ENCODE measurements around the gene SPIN2B.
"Not testable (repeated sequence)": the region's sequence is repeated elsewhere in the genome, so short reads cannot be mapped to it uniquely, and the experiment has no call there.

The SPIN2B gene

DNA sequence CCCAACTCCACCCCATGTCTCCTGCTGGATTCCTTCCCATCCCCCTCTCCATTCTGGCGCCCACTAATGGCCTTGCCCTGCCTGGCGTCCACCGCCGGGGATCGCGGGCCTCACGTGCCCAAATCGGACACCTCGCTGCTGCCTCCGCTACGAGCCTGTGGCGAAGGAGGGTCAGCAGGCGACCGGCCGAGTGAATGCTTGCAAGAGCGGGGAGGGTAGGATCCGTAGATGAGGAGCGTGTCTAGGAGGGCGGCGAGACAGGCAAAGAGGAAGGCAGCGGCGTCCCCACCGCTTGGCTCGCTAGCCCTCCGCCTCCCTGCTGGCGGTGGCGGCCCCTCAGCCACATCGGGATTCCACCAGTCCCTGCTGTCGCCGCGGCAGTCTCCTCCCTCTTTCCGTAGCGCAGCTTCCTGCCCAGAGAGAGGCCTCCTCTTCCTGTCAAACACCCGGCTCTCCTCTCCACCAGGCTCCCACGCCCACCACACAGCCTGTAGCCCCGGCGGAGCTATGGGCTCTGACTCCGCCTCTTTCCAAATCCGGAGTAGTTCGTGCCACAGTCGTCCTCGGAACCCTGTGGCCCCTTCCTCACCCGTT is at the start of gene SPIN2B:
SPIN2B (minus strand) TSS at position 387 of the 594 bp plus-strand sequence.
- DNase-seq, result peak; percentile 23

DNA sequence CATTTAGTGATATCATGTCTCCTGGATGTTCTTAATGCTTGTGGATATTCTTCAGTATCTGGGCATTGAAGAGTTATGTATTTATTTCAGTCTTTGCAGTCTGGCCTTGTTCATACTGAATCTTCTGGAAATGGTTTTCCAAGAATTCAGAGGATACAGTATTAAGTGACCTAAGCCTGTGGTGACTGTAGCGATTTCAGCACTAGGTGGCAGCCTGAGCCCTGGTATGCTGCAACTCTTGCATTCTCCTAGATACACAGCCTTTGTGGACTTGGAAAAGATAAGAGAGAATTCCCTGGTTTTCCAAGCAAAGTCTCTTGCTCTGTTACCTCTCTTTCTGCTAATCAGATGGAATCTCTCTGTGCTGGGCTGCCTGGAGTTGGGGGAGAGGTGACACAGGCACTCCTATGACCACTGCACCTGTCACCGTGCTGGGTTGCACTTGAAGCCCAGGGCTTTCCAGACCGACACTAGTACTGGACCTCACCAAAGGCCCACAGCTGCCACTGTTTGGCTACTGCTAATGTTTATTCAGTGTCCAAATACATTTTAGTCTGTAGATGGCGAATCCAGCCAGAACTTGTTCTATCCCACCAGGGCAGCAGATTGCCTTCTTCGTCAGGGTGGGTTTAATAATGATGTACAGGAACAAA is 35.2 kb upstream of the SPIN2B start:
- no peak for DNase-seq

DNA sequence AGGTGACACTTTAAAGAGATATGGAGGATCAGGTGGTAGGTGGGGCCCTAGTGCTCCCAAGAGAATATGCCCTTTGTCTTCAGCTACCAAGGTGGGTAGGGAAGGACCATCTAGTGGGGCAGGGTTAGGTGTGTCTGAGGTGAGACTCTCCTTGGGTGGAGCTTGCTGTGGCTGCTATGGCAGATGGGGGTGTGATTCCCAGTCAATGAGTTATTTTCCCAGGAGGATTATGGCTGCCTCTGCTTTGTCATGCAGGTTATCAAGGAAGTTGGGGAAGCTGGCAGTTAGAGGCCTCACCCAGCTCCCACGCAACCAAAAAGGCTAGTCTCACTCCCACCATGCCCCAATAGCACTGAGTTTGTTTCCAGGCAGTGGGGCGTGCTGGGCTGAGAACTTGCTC is 33.8 kb upstream of the SPIN2B start:
- no peak for DNase-seq

DNA sequence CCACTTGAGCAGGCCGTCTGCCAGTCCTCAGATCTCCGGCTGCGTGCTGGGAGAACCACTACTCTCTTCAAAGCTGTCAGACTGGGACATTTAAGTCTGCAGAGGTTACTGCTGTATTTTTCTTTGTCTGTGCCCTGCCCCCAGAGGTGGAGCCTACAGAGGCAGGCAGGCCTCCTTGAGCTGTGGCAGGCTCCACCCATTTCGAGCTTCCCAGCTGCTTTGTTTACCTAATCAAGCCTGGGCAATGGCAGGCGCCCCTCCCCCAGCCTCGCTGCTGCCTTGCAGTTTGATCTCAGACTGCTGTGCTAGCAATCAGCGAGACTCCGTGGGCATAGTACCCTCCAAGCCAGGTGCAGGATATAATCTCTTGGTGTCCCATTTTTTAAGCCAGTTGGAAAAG is 30.9 kb upstream of the SPIN2B start:
- not testable (repeated sequence) for DNase-seq

DNA sequence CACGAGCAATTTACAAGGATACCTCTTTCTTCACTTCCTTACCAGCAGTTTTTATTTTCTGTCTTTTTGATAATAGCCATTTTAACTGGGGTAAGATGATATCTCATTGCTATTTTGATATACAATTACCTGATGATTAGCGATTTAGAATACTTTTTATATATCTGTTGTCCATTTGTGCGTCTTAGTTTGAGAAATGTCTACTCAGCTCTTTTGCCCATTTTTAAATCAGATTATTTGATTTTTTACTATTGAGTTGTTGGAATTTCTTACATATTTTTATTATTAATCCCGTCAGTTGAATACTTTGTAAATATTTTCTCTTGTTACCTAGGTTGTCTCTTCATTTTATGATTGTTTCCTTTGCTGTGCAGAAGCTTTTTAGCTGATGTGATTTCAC is 17.3 kb upstream of the SPIN2B start:
- DNase-seq, result no peak

DNA sequence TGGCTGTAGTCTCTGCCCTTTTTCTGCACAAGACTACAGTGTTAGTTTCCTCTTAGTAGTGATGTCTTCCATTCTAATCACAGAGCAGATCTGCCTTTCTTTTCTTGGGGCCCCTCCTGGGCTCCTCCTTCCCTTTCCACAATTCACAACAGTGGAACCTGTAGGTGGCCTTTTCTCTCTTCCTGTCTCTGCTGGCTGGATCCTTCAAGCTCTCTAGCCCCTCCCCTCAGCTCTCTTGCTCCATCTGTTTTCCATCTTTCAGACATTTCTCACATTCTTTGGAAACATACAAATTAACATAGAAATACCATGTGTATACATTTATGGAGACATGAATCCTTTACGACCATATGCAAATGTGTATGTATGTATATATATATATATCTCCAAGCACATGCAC is 16.2 kb upstream of the SPIN2B start:
- DNase-seq, result no peak

DNA sequence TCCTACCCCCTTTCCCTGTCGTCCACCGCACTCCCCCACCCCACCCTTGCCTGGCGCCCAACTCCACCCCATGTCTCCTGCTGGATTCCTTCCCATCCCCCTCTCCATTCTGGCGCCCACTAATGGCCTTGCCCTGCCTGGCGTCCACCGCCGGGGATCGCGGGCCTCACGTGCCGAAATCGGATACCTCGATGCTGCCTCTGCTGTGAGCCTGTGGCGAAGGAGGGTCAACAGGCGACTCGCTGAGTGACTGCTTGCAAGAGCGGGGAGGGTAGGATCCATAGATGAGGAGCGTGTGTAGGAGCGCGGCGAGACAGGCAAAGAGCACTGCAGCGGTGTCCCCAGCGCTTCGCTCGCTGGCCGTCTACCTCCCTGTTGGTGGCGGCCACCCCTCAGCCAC is 15.7 kb upstream of the SPIN2B start, which contains the start of gene SPIN2A:
SPIN2A (minus strand) TSS at position 325 of the 400 bp plus-strand sequence. CDS start 800 bp downstream, outside the sequence.
- not testable (repeated sequence) for DNase-seq

DNA sequence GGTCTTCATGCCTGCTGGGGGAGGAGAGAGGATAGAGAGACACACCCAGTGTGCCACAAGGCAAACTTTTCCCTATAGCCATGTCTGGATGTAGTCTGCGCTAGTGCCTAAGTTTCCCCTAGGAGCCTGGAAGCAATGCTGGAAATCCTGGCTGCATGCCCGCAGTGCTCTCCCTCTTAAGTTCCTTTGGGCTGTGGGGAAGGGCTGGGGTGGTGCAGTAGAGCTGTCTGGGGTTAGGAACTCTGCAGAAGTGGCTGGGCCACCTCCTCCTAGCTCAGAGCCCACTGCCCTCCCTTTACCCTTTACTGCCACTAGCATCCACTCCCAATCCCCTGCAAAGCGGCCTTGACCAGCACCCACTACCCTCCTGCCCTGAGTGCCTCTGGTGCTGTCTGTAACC is 15.2 kb upstream of the SPIN2B start:
- not testable (repeated sequence) for DNase-seq

DNA sequence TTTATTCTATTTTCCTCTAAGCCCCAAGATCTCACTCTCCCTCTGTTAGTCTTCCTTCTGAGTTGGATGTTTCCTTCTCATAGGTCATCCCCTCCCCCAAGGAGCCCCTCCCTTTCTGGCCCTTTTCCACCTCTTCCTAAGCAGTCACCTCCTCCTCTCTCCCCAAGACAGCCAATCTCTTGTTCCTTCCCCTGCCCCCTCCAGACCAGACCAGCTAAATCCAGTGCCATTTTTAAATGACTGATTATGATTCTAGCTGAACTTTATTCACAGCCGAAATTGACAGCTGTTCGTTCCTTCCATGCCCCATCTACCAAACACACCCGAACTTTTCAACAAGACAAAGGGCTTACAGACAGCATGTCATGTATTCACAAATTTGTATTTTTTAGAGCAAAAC is 13.9 kb upstream of the SPIN2B start:
- no peak for DNase-seq

DNA sequence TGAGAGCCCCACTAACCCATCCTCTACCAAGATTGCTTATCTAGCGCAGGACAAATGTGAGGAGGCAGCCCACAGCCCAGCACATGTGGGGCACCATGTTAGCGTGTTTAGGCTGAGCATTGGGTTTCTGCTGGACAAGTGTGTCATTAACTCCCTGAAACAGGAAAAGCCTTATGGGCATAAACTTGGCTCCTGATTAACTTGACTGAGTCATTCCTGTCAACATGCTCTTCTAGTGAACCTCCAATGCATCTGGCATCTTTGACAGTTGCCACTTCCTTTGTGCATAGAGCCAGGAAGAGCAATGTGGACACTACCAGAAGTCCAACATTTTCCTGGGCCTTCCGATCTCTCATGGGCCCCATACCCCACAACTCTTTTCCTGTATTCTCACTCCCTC is 13.4 kb upstream of the SPIN2B start:
- DNase-seq, result no peak

DNA sequence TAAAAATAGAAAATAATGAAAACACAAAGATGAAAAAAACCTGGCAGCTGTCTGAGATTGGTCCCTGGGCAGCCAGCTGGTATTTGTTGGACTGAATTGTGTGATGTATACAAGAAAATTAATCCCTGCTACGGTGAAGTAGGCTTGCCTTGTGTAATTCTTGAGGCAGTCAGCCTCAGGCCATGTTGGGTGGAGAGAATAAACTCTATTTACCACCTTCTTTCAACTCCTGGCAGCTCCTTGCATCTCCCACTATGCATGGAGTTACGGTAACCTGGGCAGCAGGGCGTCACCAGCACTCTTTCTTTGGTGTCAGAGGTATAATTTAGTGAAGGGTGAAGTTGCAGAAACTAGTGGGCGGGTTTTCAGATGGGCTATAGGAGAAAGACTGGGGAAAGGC is 12.4 kb upstream of the SPIN2B start:
- DNase-seq, result no peak

DNA sequence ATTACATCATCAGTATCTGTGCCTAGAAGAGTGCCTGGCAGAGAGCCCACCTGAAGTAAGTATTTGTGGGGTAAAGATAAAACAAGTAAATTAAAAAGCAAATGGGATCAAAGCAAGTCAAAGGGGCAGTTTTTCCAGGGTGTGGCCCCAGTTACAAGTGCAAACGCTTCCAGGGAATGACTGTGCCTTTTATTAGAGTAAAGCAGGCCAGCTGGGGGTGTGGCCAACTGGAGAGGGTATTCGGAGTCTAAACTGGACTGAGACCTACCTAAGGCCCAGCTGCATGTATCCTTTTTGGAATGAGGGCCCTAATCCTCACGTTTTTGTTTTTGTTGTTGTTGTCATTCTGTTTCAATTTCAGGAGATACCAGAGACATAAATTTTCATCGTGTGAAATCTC is 11.9 kb upstream of the SPIN2B start:
- DNase-seq, result not testable (repeated sequence)

DNA sequence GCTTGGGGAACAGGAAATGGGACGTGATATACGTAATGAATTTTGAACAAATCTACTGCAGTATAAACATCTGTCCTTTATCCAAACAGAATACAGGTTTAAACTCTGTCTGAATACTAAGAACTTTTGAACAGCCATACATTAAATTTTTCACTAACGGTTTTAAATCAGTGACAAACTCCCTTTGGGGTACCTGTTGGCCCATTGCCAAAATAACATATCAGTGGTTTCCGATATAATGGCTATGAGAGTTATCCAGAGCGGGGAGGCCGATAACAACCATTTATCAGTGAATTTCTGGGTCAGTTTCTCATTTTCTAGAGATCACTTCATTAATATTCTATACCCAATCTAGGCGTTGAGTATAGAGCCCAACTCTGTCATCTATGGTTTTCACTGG is 10.7 kb upstream of the SPIN2B start:
- DNase-seq, result no peak

DNA sequence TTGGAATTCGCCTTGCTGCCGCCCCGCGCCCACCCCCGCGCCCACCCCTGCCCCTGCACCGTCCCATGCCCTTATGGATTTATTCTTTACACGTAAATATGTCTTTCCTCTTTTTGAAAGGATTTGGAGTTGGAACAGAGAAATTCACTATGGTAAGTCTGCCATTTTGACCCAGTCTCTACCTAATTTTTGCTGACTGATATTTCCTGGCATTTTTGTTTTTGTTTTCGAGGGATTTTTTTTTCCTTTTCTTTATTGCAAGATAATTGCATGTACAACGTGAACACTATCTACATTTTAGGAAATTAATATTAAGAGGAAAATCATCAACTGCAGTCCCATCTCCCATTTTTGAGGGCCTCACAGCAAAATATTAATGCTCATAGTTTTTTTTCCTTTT is 468 bp upstream of the SPIN2B start:
- no peak for DNase-seq

DNA sequence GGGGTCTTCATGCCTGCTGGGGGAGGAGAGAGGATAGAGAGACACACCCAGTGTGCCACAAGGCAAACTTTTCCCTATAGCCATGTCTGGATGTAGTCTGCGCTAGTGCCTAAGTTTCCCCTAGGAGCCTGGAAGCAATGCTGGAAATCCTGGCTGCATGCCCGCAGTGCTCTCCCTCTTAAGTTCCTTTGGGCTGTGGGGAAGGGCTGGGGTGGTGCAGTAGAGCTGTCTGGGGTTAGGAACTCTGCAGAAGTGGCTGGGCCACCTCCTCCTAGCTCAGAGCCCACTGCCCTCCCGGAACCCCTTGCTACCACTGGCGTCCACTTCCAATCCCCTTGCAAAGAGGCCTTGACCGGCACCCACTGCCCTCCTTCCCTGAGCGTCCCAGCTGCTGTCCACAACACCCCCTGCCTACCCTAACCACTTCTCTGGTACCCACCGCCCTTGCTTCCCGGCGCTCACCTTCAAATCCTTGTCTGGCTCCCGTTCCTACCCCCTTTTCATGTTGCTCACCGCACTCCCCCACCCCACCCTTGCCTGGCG is 658 bp downstream of the SPIN2B start:
- not testable (repeated sequence) for DNase-seq

DNA sequence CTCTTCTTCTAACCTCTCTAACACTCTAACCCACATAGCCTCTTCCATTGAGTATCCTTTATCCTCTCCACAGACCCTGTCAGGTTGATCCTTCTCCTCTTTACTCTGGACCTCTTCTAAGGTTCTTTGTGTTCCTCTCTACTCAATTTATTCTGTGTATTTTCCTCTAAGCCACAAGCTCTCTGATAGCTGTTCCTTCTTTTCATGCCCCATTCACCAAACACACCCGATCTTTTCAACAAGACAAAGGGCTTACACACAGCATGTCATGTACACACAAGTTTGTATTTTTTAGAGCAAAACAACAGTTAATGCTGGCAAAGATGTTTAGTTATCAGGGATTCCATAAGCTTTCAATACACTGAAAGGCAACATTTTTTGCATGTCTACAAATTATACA is 1.9 kb downstream of the SPIN2B start:
- no peak for DNase-seq

DNA sequence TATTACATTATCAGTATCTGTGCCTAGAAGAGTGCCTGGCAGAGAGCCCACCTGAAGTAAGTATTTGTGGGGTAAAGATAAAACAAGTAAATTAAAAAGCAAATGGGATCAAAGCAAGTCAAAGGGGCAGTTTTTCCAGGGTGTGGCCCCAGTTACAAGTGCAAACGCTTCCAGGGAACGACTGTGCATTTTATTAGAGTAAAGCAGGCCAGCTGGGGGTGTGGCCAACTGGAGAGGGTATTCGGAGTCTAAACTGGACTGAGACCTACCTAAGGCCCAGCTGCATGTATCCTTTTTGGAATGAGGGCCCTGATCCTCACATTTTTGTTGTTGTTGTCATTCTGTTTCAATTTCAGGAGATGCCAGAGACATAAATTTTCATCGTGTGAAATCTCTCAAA is 3.8 kb downstream of the SPIN2B start:
- not testable (repeated sequence) for DNase-seq

DNA sequence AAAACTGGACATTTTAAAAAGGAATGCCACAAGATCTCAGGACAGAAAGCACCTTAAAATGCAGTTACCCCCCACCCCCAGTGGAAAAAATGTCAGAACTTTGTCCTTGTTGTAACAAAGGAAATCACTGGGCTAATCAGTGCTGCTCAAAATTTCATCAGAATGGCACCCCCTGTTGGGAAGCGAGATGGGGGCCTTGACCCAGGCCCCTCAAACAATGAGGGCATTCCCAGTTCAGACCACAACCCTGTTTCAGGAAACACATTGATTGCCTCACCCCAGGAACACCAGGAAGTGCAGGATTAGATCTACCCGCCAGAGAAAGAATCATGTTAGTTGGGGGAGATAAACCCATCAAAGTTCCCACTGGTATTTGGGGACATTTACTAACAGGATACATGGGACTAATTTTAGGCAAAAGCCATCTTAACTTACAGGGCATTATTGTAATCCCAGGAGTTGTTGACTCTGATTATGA is 16.4 kb downstream of the SPIN2B start:
- DNase-seq, result no peak

DNA sequence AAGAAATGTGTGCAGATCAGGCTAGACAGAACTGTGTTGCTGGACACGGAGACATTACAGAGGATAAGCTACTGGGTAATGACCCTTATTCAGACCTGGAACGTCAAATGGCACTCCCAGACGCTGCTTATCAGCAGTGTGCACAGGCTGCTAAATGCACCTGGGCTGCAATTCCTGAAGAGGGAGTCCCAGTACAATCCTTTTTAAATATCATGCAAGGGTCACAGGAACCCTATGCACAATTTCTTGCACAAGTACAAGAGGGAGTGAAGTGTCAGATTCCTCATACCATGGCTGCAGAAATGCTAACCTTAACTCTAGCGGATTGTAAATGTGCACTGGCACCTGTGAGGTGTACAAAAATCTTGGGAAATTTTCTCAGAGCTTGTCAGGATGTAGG is 16.9 kb downstream of the SPIN2B start:
- no peak for DNase-seq

DNA sequence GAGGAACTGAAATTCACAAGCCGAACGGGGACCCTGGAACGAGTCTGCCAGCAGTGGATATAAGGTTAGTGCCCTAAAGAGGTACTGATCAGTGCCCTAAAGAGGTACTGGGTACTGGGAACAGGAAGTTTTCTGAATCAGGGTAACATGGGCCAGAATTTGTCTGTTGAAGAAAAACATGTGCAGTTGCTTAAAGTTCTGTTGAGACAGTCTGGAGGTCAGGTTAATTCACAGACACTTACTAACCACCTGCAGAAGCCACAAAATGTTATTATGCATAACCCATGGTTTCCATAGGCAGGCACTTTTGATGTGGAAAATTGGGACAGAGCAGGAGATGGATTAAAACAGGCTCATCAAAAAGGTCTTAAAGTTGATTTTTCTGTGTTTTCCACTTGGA is 17.9 kb downstream of the SPIN2B start:
- DNase-seq, result no peak

DNA sequence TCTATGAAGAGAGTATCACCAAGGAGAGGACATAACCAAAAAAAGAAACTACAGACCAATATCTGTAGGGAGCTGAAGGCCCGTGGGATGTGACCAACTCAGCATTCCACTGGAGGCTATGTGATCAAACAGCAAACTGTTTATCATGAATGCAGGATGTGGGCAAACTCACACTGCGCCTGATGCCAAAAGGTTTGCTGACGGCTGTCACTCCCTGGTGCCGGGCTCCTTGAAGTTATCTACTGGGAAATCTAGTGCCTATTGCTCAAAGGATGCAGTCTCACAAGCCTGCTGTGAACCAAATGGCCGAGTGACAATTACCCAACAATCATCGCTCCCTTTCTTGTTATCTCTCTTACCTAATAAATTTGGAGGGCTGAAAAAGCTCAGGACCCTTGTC is 18.4 kb downstream of the SPIN2B start:
- not testable (repeated sequence) for DNase-seq

DNA sequence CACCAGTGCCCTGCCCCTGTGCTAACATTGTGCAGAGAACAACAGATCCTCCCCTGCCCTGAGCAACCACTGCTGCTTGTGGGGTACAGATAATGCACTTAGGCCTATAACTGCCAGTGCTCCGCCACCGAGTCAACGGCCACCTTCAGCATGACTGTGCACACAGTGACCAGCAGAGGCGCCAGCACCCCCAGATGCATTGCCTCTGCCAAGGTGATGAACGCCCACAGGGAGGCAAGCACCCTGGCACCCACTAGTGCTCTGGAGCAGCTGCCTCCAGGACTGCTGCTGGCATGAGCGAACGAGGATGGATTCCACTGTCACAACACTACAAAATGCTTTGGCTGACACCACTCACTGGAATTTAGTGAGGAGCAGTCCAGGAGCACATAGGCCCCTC is 38.2 kb downstream of the SPIN2B start:
- no peak for DNase-seq

DNA sequence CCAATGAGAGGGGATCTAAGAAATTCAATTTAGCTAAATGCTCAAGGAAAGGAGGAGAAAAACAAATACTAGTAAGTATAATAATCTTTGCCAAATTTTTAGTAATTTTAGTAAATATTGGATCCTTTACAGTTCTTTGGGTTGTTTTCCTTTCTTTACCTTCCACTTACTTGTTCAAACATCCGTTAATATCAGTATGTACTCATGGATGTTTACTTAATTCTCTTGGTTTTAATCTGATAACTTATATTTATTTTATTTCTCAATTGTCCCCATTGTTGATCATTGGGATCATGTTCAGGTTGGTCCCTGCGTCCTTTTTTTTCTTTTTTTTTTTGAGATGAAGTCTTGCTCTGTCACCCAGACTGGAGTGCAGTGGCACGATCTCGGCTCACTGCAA is 46.9 kb downstream of the SPIN2B start:
- DNase-seq, result no peak

DNA sequence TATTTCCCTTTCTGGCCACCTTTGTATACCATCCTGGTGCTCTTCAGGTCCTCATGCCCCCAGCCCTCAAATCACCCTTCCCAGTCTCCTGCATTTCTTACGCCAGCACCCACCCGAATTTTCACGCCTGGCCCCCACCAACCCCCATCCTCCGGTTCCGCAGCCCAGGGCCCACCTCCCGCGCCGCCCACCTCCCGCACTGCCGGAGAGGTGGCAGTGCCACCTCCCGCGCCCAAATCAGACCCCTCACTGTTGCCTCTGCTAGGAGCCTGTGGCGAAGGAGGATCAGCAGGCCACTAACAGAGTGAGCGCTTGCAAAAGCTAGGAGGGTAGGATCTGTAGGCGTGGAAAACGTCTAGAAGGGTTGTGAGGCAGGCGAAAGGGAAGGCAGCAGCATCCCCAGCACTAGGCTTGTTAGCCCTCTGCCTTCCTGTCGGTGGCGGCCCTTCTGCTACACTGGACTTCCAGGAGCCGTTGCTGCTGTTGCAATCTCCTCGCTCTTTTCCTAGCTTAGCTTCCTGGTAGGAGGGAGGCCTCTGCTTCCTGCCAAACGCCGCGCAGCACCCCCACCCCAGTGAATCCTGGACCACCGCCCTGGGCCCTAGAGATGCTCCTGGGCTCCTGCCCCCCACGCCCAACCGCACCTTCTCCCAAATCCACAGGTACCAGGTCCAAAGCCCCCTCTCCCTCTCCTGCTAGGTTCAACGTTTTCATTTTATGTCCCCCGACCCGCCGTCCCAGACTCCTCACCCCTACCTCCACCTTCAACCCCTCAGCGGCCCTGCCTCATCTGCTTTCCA is 51.0 kb downstream of the SPIN2B start:
- DNase-seq, result no peak
